ENCODE measurements around the gene CTNND2. TPM values are rescaled to one million over a fixed set of nuclear protein-coding genes. Genes with fewer than 3 reads are reported as not detected.

CTNND2 gene
- polyA plus RNA-seq, 1 donor from 2014 or later: 67.0 TPM

GRCh38 chr5:11400316-11400715 lies 503.9 kb downstream of the CTNND2 start:
- no peaks in the 10 kb centered on the region for H3K36me3 ChIP-seq (ENCODE audit: insufficient read depth, low read length)

GRCh38 chr5:11398728-11399127 lies 505.5 kb downstream of the CTNND2 start:
- H3K79me2 ChIP-seq (replicated peaks; ENCODE audit: insufficient read depth, low read length): no peaks in the 10 kb centered on the region
- no peaks in the 10 kb centered on the region for H3F3A ChIP-seq (ENCODE audit: insufficient read depth, low read length, poor library complexity, severe bottlenecking)
- H3K4me2 ChIP-seq (ENCODE audit: low read length): no peak overlapping the region
- H3K9ac ChIP-seq (ENCODE audit: low read length): no peak overlapping the region
- no peak overlapping the region for H3K4me3 ChIP-seq (ENCODE audit: low read length)
- no peak overlapping the region for H3K27ac ChIP-seq (ENCODE audit: low read length)
- no peaks in the 10 kb centered on the region for H3K9me3 ChIP-seq (ENCODE audit: low read length)
- H3K27me3 ChIP-seq (ENCODE audit: insufficient read depth, low read depth, low read length): no peaks in the 10 kb centered on the region
- H2AFZ ChIP-seq (ENCODE audit: low read depth, low read length): no peak overlapping the region
- no peaks in the 10 kb centered on the region for H3K9me2 ChIP-seq (ENCODE audit: insufficient read depth, low read length)
- H3K36me3 ChIP-seq (ENCODE audit: insufficient read depth, low read length): no peaks in the 10 kb centered on the region
- H4K20me1 ChIP-seq (ENCODE audit: insufficient read depth): no peaks in the 10 kb centered on the region
- no peak for TF ChIP-seq EP300 (conservative IDR thresholded peaks at IDR 0.05; ENCODE audit: poor library complexity, severe bottlenecking)
- TF ChIP-seq RAD21 (conservative IDR thresholded peaks at IDR 0.05): no peak
- no peak for TF ChIP-seq TAF1 (IDR thresholded peaks at IDR 0.05; ENCODE audit: low read depth)
- TF ChIP-seq CTCF (IDR thresholded peaks at IDR 0.05; ENCODE audit: poor library complexity, severe bottlenecking): no peak
- no peak for TF ChIP-seq SMC3 (conservative IDR thresholded peaks at IDR 0.05; ENCODE audit: poor library complexity)
- TF ChIP-seq REST (IDR thresholded peaks at IDR 0.05; ENCODE audit: borderline replicate concordance): no peak
- TF ChIP-seq MXI1 (conservative IDR thresholded peaks at IDR 0.05; ENCODE audit: poor library complexity, severe bottlenecking): no peak
- no peak for TF ChIP-seq POLR2AphosphoS5 (IDR thresholded peaks at IDR 0.05)

More at GRCh38 chr5:11400316-11400715, 503.9 kb downstream of the CTNND2 start:
- Histone ChIP-seq H3K4me3 (ENCODE audit: low read length) (no peak overlapping the region), H3K4me2 (ENCODE audit: low read length) (no peak overlapping the region), H3K27ac (ENCODE audit: low read length) (no peak overlapping the region), H3K9me2 (ENCODE audit: insufficient read depth, low read length) (no peaks in the 10 kb centered on the region), H3K9ac (ENCODE audit: low read length) (no peak overlapping the region), H2AFZ (ENCODE audit: low read depth, low read length) (no peak overlapping the region), H3K9me3 (ENCODE audit: low read length) (no peaks in the 10 kb centered on the region), H3K79me2 (replicated peaks; ENCODE audit: insufficient read depth, low read length) (no peaks in the 10 kb centered on the region), H3F3A (ENCODE audit: insufficient read depth, low read length, poor library complexity, severe bottlenecking) (no peaks in the 10 kb centered on the region), H4K20me1 (ENCODE audit: insufficient read depth) (no peaks in the 10 kb centered on the region), H3K27me3 (ENCODE audit: insufficient read depth, low read depth, low read length) (no peaks in the 10 kb centered on the region)
- no peak for TF ChIP-seq CTCF (IDR thresholded peaks at IDR 0.05; ENCODE audit: poor library complexity, severe bottlenecking)
- no peak for TF ChIP-seq EP300 (conservative IDR thresholded peaks at IDR 0.05; ENCODE audit: poor library complexity, severe bottlenecking)
- no peak for TF ChIP-seq REST (IDR thresholded peaks at IDR 0.05; ENCODE audit: borderline replicate concordance)
- no peak for TF ChIP-seq POLR2AphosphoS5 (IDR thresholded peaks at IDR 0.05)
- TF ChIP-seq TAF1 (IDR thresholded peaks at IDR 0.05; ENCODE audit: low read depth): no peak
